Esophagus squamous epithelium (tissue), 5 donors: Measurements from ENCODE around the gene UQCRHL. TPM values are rescaled to one million over a fixed set of nuclear protein-coding genes. Genes with fewer than 3 reads are reported as not detected.
"Not testable (repeated sequence)": the region's sequence is repeated elsewhere in the genome, so short reads cannot be mapped to it uniquely, and the experiment has no call there.

Source experiments
- DNase-seq: peaks from one replicate; lab custom pipeline; 2025; lab: John Stamatoyannopoulos, UW
- H3K27ac ChIP-seq, 4 donors: fragments of 200-600 bp; sonication (generic); one replicate each; pipeline ENCODE4 v1.5.1; 2016 to 2019; ENCODE audit warnings: mild to moderate bottlenecking in 1 of 4
- H3K27me3 ChIP-seq, 4 donors: fragments of 200-600 bp; sonication (generic); 1 replicate in 3 of 4; 2 replicates in 1 of 4; pipeline versions ENCODE4 v1.5.1 to v1.6.0; 2017 to 2021; ENCODE audit warnings: antibody characterized with exemption in 1 of 4
- H3K36me3 ChIP-seq, 3 donors: fragments of 200-600 bp; sonication (generic); one replicate each; pipeline ENCODE4 v1.5.1; 2016 to 2019
- H3K4me1 ChIP-seq, 3 donors: fragments of 200-600 bp; sonication (generic); one replicate each; pipeline ENCODE4 v1.5.1; 2017 to 2019
- H3K4me3 ChIP-seq, 4 donors: fragments of 200-600 bp; sonication (generic); 1 replicate in 3 of 4; 2 replicates in 1 of 4; pipeline ENCODE4 v1.5.1; 2016 to 2019; ENCODE audit warnings: mild to moderate bottlenecking in 2 of 4, moderate library complexity in 1 of 4
- H3K9me3 ChIP-seq, 3 donors: fragments of 200-600 bp; sonication (generic); one replicate each; pipeline ENCODE4 v1.5.1; 2016 to 2019
- CTCF ChIP-seq, 6 experiments: fragments of 450-650 bp in 4 of 6; fragments of 200-600 bp in 2 of 6; sonication (generic) in 2 of 6; IDR thresholded peaks; one replicate each; pipeline ENCODE4 v1.5.1; 2016 to 2019; ENCODE audit warnings: antibody characterized with exemption in 6 of 6, mild to moderate bottlenecking in 4 of 6, moderate library complexity in 4 of 6
- POLR2A ChIP-seq, 4 donors: fragments of 450-650 bp; IDR thresholded peaks; one replicate each; pipeline ENCODE4 v1.6.1; 2017; ENCODE audit warnings: antibody characterized with exemption in 4 of 4, mild to moderate bottlenecking in 4 of 4, moderate library complexity in 3 of 4
- WGBS, 2 donors: methylation state at CpG; one replicate each; pipeline ENCODE4 v1.1.5; 2018; 5-methylcytosine and 5-hydroxymethylcytosine counted together
- intact Hi-C: fragments of 100-400 bp; cut with DNase I; formaldehyde crosslinking; loops from one replicate; pipeline ENCODE4 v1.15.0; 2022
- total RNA-seq, 4 donors: library from RNA; depleted of rRNA; stranded (reverse); fragments of >200 nt; gene quantifications; one replicate each; pipeline ENCODE4 v1.1.0, GENCODE V29; 2016
- donor health status: DM: yes; HTN: yes; CAD: no.

The UQCRHL gene
- total RNA-seq, 4 donors from 2014 or later, result 0.64 to 1.8 (median 0.78) TPM

- H3K27ac ChIP-seq, result peak overlapping the region; percentile 96 to 99 (median 98)
- peaks cover 0 to 1% (median 0%) of the 10 kb centered on the region in 3 donors for H3K36me3 ChIP-seq
- intact Hi-C loops, result no loop called here
- no peaks in the 10 kb centered on the region for H3K27me3 ChIP-seq
- H3K9me3 ChIP-seq, result no peaks in the 10 kb centered on the region
- peak overlapping the region; percentile 63 to 98 (median 84) for H3K4me3 ChIP-seq
- TF ChIP-seq POLR2A (IDR thresholded peaks at IDR 0.05) (peak in 1 of 4 donors; percentile 60), CTCF (IDR thresholded peaks at IDR 0.05) (no peak)
- no peak for DNase-seq
- no CpG with 5 or more reads among the region's 34 CpGs for WGBS, 2 donors
- peaks cover 27 to 71% (median 33%) of the 10 kb centered on the region in 3 donors for H3K4me1 ChIP-seq
Observed at GRCh38 chr1:15847893-15848142, 40.4 kb upstream of the UQCRHL start.

GRCh38 chr1:15847100-15847892 lies 39.8 kb upstream of the UQCRHL start, which contains the start of gene SPEN:
Gene SPEN, plus strand, starts transcription at chr1:15847707. Its CDS starts 361 bp downstream, at chr1:15848068.
- peak within 1 kb of the TSS; percentile 96 to 99 (median 98) for H3K27ac ChIP-seq
- no peaks in the 10 kb centered on the region for H3K36me3 ChIP-seq
- H3K4me3 ChIP-seq, result peak within 1 kb of the TSS; percentile 63 to 98 (median 84)
- H3K9me3 ChIP-seq, result no peaks in the 10 kb centered on the region
- peak; percentile 89 for DNase-seq
- TF ChIP-seq CTCF (IDR thresholded peaks at IDR 0.05), result peak in 3 of 6 experiments; percentile 25 to 36 (median 33)
- TF ChIP-seq POLR2A (IDR thresholded peaks at IDR 0.05), result peak in 3 of 4 donors; percentile 70 to 85 (median 71)
- WGBS, 2 donors, result 0% methylated on average over 3 to 37 of the region's 86 CpGs
- no peaks in the 10 kb centered on the region for H3K27me3 ChIP-seq
- intact Hi-C loops, result no loop called here
- peaks cover 27 to 66% (median 30%) of the 10 kb centered on the region in 3 donors for H3K4me1 ChIP-seq

GRCh38 chr1:15846056-15846455 lies 38.6 kb upstream of the UQCRHL start:
- H3K9me3 ChIP-seq, H3K36me3 ChIP-seq, intact Hi-C loops, DNase-seq, H3K27me3 ChIP-seq: not testable (repeated sequence)
- 90 to 93% methylated on average over 11 of the region's 11 CpGs for WGBS, 2 donors
- Histone ChIP-seq H3K4me3 (peak overlapping the region in 1 of 4 donors; percentile 63), H3K27ac (peak overlapping the region in 1 of 4 donors; percentile 96), H3K4me1 (peaks cover 17 to 53% (median 21%) of the 10 kb centered on the region in 3 donors)

GRCh38 chr1:15843826-15844572 lies 36.5 kb upstream of the UQCRHL start:
- Histone ChIP-seq H3K27me3 (no peaks in the 10 kb centered on the region), H3K4me1 (peaks cover 8 to 38% (median 14%) of the 10 kb centered on the region in 3 donors), H3K27ac (no peak overlapping the region), H3K36me3 (no peaks in the 10 kb centered on the region), H3K9me3 (no peaks in the 10 kb centered on the region), H3K4me3 (no peak overlapping the region)
- 36 to 37% methylated on average over 3 of the region's 3 CpGs for WGBS, 2 donors
- intact Hi-C loops, result no loop called here
- TF ChIP-seq CTCF (IDR thresholded peaks at IDR 0.05) (no peak), POLR2A (IDR thresholded peaks at IDR 0.05) (no peak)
- DNase-seq, result no peak

- 84 to 89% methylated on average over 4 of the region's 4 CpGs for WGBS, 2 donors
- intact Hi-C loops, result no loop called here
Observed at GRCh38 chr1:15838721-15839120, 31.3 kb upstream of the UQCRHL start.

More at GRCh38 chr1:15838721-15839120, 31.3 kb upstream of the UQCRHL start:
- no peaks in the 10 kb centered on the region for H3K27me3 ChIP-seq
- peaks cover 3 to 23% (median 6%) of the 10 kb centered on the region in 3 donors for H3K4me1 ChIP-seq
- H3K9me3 ChIP-seq, result no peaks in the 10 kb centered on the region
- H3K36me3 ChIP-seq, result no peaks in the 10 kb centered on the region
- no peak for TF ChIP-seq POLR2A (IDR thresholded peaks at IDR 0.05)
- no peak for TF ChIP-seq CTCF (IDR thresholded peaks at IDR 0.05)
- H3K4me3 ChIP-seq, result no peak overlapping the region
- no peak for DNase-seq
- H3K27ac ChIP-seq, result no peak overlapping the region
